M059J (cell line): Measurements from ENCODE around the gene SIDT2. TPM values are rescaled to one million over a fixed set of nuclear protein-coding genes. Genes with fewer than 3 reads are reported as not detected.

Experiments used
- DNase-seq: peaks from one replicate; pipeline ENCODE4 v3.0.0-alpha.2; 2012; ENCODE audit warnings: low read depth
- total RNA-seq: library from RNA; depleted of rRNA; stranded (reverse); fragments of >200 nt; shearing (Covaris generic); gene quantifications from 2 replicates; pipeline ENCODE4 v1.2.3, GENCODE V29; 2014

The SIDT2 gene
- total RNA-seq, 1 experiment from 2014 or later: 13.6 TPM

GRCh38 chr11:117221775-117222517 is 43.4 kb downstream of the SIDT2 start:
- peak; percentile 79 for DNase-seq

GRCh38 chr11:117222991-117223740 is 44.6 kb downstream of the SIDT2 start:
- DNase-seq: no peak

GRCh38 chr11:117223741-117224689 is 45.5 kb downstream of the SIDT2 start:
- no peak for DNase-seq

GRCh38 chr11:117225553-117226170 is 47.1 kb downstream of the SIDT2 start:
- no peak for DNase-seq

GRCh38 chr11:117226388-117227385 is 48.1 kb downstream of the SIDT2 start:
- peak; percentile 77 for DNase-seq

GRCh38 chr11:117228091-117228490 is 49.5 kb downstream of the SIDT2 start:
- no peak for DNase-seq

- DNase-seq: no peak
These were observed 50.9 kb downstream of the SIDT2 start for GRCh38 chr11:117229411-117229810.

GRCh38 chr11:117229931-117230285 is 51.4 kb downstream of the SIDT2 start:
- DNase-seq: no peak

- DNase-seq: no peak
These were observed 51.9 kb downstream of the SIDT2 start for GRCh38 chr11:117230286-117230961.

GRCh38 chr11:117230999-117231841 is 52.7 kb downstream of the SIDT2 start:
- DNase-seq: no peak

- peak; percentile 68 for DNase-seq
These were observed 53.2 kb downstream of the SIDT2 start, which contains the start of gene PCSK7 for GRCh38 chr11:117231842-117232091. Gene PCSK7 (minus strand): TSS chr11:117232073. CDS start chr11:117229844, 2,229 bp downstream.

- DNase-seq: peak; percentile 69
These were observed 53.7 kb downstream of the SIDT2 start, which contains the start of gene RNF214 for GRCh38 chr11:117232092-117232878. Gene RNF214 (plus strand): TSS chr11:117232671. CDS start chr11:117234273, 1,602 bp downstream.

GRCh38 chr11:117232911-117233409 is 54.4 kb downstream of the SIDT2 start:
- no peak for DNase-seq

- no peak for DNase-seq
These were observed 59.7 kb downstream of the SIDT2 start for GRCh38 chr11:117238221-117238620.

GRCh38 chr11:117239295-117239694 is 60.8 kb downstream of the SIDT2 start:
- DNase-seq: peak; percentile 97
